ENCODE data around the gene ETHE1. TPM values are rescaled to one million over a fixed set of nuclear protein-coding genes. Genes with fewer than 3 reads are reported as not detected.

The ETHE1 gene
- total RNA-seq, 2 experiments from 2014 or later = 1.7 to 6.4 TPM

GRCh38 chr19:43572171-43572588 lies 45.2 kb upstream of the ETHE1 start:
- no peak overlapping the region for H3K4me3 ChIP-seq (ENCODE audit: low read depth, low read length, poor library complexity, severe bottlenecking)
- H3K9me3 ChIP-seq (ENCODE audit: low read length) = no peaks in the 10 kb centered on the region
- intact Hi-C loops (cut with micrococcal nuclease; ENCODE audit: unreplicated experiment) = no loop called here
- no peak overlapping the region for H2AFZ ChIP-seq (ENCODE audit: low read length)
- no peaks in the 10 kb centered on the region for H3K9me2 ChIP-seq (ENCODE audit: insufficient read depth, low read length)
- ChIA-PET POLR2A (no interaction called here), CTCF (ENCODE audit: unreplicated experiment) (no interaction called here)
- H3K4me1 ChIP-seq (ENCODE audit: insufficient read depth, low read length, poor library complexity, severe bottlenecking) = peaks cover 12% of the 10 kb centered on the region
- BruUV-seq (replicated peaks) = no TSS peak
- H3K79me2 ChIP-seq (ENCODE audit: insufficient read depth, low read depth, low read length) = peaks cover 11% of the 10 kb centered on the region; the same call in 1 of the 2 replicates
- H3K27ac ChIP-seq (ENCODE audit: low read depth, low read length, poor library complexity, severe bottlenecking) = no peak overlapping the region
- H3K36me3 ChIP-seq (ENCODE audit: insufficient read depth, low read length) = peaks cover 10% of the 10 kb centered on the region
- TF ChIP-seq EZH2phosphoT487 (IDR thresholded peaks at IDR 0.05; ENCODE audit: borderline replicate concordance, low read depth, low read length) (no peak), CTCF (conservative IDR thresholded peaks at IDR 0.05; ENCODE audit: low read length) (no peak)
- no peak for DNase-seq (ENCODE audit: low spot score)
- H3K4me2 ChIP-seq (ENCODE audit: low read length) = no peak overlapping the region
- no peaks in the 10 kb centered on the region for H4K20me1 ChIP-seq (ENCODE audit: insufficient read depth, low read length)

GRCh38 chr19:43570174-43570791 lies 43.3 kb upstream of the ETHE1 start:
- ChIA-PET POLR2A (no interaction called here), CTCF (ENCODE audit: unreplicated experiment) (no interaction called here)
- Histone ChIP-seq H3K4me2 (ENCODE audit: low read length) (no peak overlapping the region), H4K20me1 (ENCODE audit: insufficient read depth, low read length) (no peaks in the 10 kb centered on the region), H3K36me3 (ENCODE audit: insufficient read depth, low read length) (peaks cover 10% of the 10 kb centered on the region), H3K4me1 (ENCODE audit: insufficient read depth, low read length, poor library complexity, severe bottlenecking) (peaks cover 5% of the 10 kb centered on the region), H3K9me3 (ENCODE audit: low read length) (no peaks in the 10 kb centered on the region), H3K4me3 (ENCODE audit: low read depth, low read length, poor library complexity, severe bottlenecking) (no peak overlapping the region), H3K9me2 (ENCODE audit: insufficient read depth, low read length) (no peaks in the 10 kb centered on the region), H3K27ac (ENCODE audit: low read depth, low read length, poor library complexity, severe bottlenecking) (no peak overlapping the region), H2AFZ (ENCODE audit: low read length) (no peak overlapping the region), H3K79me2 (ENCODE audit: insufficient read depth, low read depth, low read length) (peaks cover 11% of the 10 kb centered on the region; the same call in 1 of the 2 replicates)
- intact Hi-C loops (cut with micrococcal nuclease; ENCODE audit: unreplicated experiment) = no loop called here
- TF ChIP-seq CTCF (conservative IDR thresholded peaks at IDR 0.05; ENCODE audit: low read length) (0 out of 2 replicates have a peak, but pooled peaks have one; percentile 13), EZH2phosphoT487 (IDR thresholded peaks at IDR 0.05; ENCODE audit: borderline replicate concordance, low read depth, low read length) (no peak)
- no TSS peak for BruUV-seq (replicated peaks)
- DNase-seq (ENCODE audit: low spot score) = peak; percentile 18

GRCh38 chr19:43569657-43570056 lies 42.7 kb upstream of the ETHE1 start:
- CTCF ChIA-PET (ENCODE audit: unreplicated experiment) = no interaction called here
- POLR2A ChIA-PET = no interaction called here
- no peak for DNase-seq (ENCODE audit: low spot score)

More at GRCh38 chr19:43569657-43570056, 42.7 kb upstream of the ETHE1 start:
- no peak overlapping the region for H3K4me3 ChIP-seq (ENCODE audit: low read depth, low read length, poor library complexity, severe bottlenecking)
- no peaks in the 10 kb centered on the region for H3K9me3 ChIP-seq (ENCODE audit: low read length)
- no peaks in the 10 kb centered on the region for H4K20me1 ChIP-seq (ENCODE audit: insufficient read depth, low read length)
- no peak overlapping the region for H2AFZ ChIP-seq (ENCODE audit: low read length)
- H3K36me3 ChIP-seq (ENCODE audit: insufficient read depth, low read length) = peaks cover 10% of the 10 kb centered on the region
- H3K4me1 ChIP-seq (ENCODE audit: insufficient read depth, low read length, poor library complexity, severe bottlenecking) = peaks cover 4% of the 10 kb centered on the region
- no peaks in the 10 kb centered on the region for H3K9me2 ChIP-seq (ENCODE audit: insufficient read depth, low read length)
- TF ChIP-seq EZH2phosphoT487 (IDR thresholded peaks at IDR 0.05; ENCODE audit: borderline replicate concordance, low read depth, low read length) = no peak
- TF ChIP-seq CTCF (conservative IDR thresholded peaks at IDR 0.05; ENCODE audit: low read length) = no peak
- no TSS peak for BruUV-seq (replicated peaks)
- H3K4me2 ChIP-seq (ENCODE audit: low read length) = no peak overlapping the region
- intact Hi-C loops (cut with micrococcal nuclease; ENCODE audit: unreplicated experiment) = no loop called here
- no peak overlapping the region for H3K27ac ChIP-seq (ENCODE audit: low read depth, low read length, poor library complexity, severe bottlenecking)
- H3K79me2 ChIP-seq (ENCODE audit: insufficient read depth, low read depth, low read length) = peaks cover 5% of the 10 kb centered on the region; the same call in 1 of the 2 replicates

All from OCI-LY7 (cell line).